WTC11 (cell line): ENCODE data around the gene SPRING1. TPM values are rescaled to one million over a fixed set of nuclear protein-coding genes. Genes with fewer than 3 reads are reported as not detected.
A peak's percentile ranks its signal among the peaks of the same experiment; 100 is the strongest.

ENCODE experiments used
- AR ChIP-seq: fragments of 250-450 bp; sonication (Bioruptor Pico); IDR thresholded peaks from 2 replicates; pipeline ENCODE4 v1.9.0; 2021; ENCODE audit warnings: mild to moderate bottlenecking
- CBFB ChIP-seq: sonication (generic); formaldehyde crosslinking; IDR thresholded peaks from 2 replicates; pipeline ENCODE4 v1.8.1; 2022; ENCODE audit warnings: mild to moderate bottlenecking, low read depth, missing genetic modification reagents
- CTCF ChIP-seq: fragments of 200-600 bp; IDR thresholded peaks from 2 replicates; pipeline ENCODE4 v1.8.0; 2022; ENCODE audit warnings: antibody characterized with exemption
- ETV6 ChIP-seq: sonication (generic); formaldehyde crosslinking; IDR thresholded peaks from 2 replicates; pipeline ENCODE4 v1.8.1; 2022; ENCODE audit warnings: mild to moderate bottlenecking, missing genetic modification reagents
- FOXP1 ChIP-seq: sonication (generic); formaldehyde crosslinking; IDR thresholded peaks from 2 replicates; pipeline ENCODE4 v1.8.0; 2022; ENCODE audit warnings: missing genetic modification reagents, mild to moderate bottlenecking, moderate library complexity, borderline replicate concordance
- GTF2I ChIP-seq: fragments of 250-450 bp; sonication (Bioruptor Pico); conservative IDR thresholded peaks from 2 replicates; pipeline ENCODE4 v1.4.0; 2021; ENCODE audit warnings: mild to moderate bottlenecking
- HMGA2 ChIP-seq: fragments of 250-450 bp; sonication (Bioruptor Pico); IDR thresholded peaks from 2 replicates; pipeline ENCODE4 v1.4.0; 2021; ENCODE audit warnings: mild to moderate bottlenecking, moderate library complexity
- IRF1 ChIP-seq: sonication (generic); formaldehyde crosslinking; IDR thresholded peaks from 2 replicates; pipeline ENCODE4 v1.8.0; 2023; ENCODE audit warnings: missing genetic modification reagents
- IRF2 ChIP-seq: sonication (generic); formaldehyde crosslinking; IDR thresholded peaks from 2 replicates; pipeline ENCODE4 v1.8.0; 2022; ENCODE audit warnings: low read depth, missing genetic modification reagents, borderline replicate concordance
- MLX ChIP-seq: sonication (generic); formaldehyde crosslinking; IDR thresholded peaks from 2 replicates; pipeline ENCODE4 v1.8.1; 2023; ENCODE audit warnings: mild to moderate bottlenecking, missing genetic modification reagents, moderate library complexity
- PRDM15 ChIP-seq: sonication (generic); formaldehyde crosslinking; IDR thresholded peaks from 2 replicates; pipeline ENCODE4 v1.8.0; 2022; ENCODE audit warnings: missing genetic modification reagents
- PREB ChIP-seq: sonication (generic); formaldehyde crosslinking; IDR thresholded peaks from 2 replicates; pipeline ENCODE4 v1.8.1; 2022; ENCODE audit warnings: mild to moderate bottlenecking, missing genetic modification reagents, moderate library complexity, borderline replicate concordance
- TEAD1 ChIP-seq: sonication (generic); formaldehyde crosslinking; IDR thresholded peaks from 2 replicates; pipeline ENCODE4 v1.8.0; 2022; ENCODE audit warnings: mild to moderate bottlenecking, missing genetic modification reagents
- TP53 ChIP-seq: sonication (generic); formaldehyde crosslinking; IDR thresholded peaks from 2 replicates; pipeline ENCODE4 v1.8.1; 2023; ENCODE audit warnings: mild to moderate bottlenecking, missing genetic modification reagents
- ZMAT4 ChIP-seq: fragments of 250-450 bp; sonication (Bioruptor Pico); IDR thresholded peaks from 2 replicates; pipeline ENCODE4 v1.9.0; 2021; ENCODE audit warnings: mild to moderate bottlenecking
- ZNF317 ChIP-seq: sonication (generic); formaldehyde crosslinking; IDR thresholded peaks from 2 replicates; pipeline ENCODE4 v1.8.1; 2023; ENCODE audit warnings: low read depth, mild to moderate bottlenecking, moderate library complexity, missing genetic modification reagents, borderline replicate concordance
- ZNF425 ChIP-seq: fragments of 250-450 bp; sonication (Bioruptor Pico); conservative IDR thresholded peaks from 2 replicates; pipeline ENCODE4 v1.9.0; 2021; ENCODE audit warnings: mild to moderate bottlenecking
- ZNF532 ChIP-seq: fragments of 250-450 bp; sonication (Bioruptor Pico); IDR thresholded peaks from 2 replicates; pipeline ENCODE4 v1.9.0; 2021; ENCODE audit warnings: mild to moderate bottlenecking, borderline replicate concordance
- total RNA-seq: library from RNA; stranded (reverse); gene quantifications from 3 replicates; pipeline ENCODE4 v1.2.3, GENCODE V29; 2021

SPRING1 gene
- total RNA-seq, 1 experiment from 2014 or later = 46.1 TPM

- TF ChIP-seq PREB (no peak), HMGA2 (no peak), ZNF532 (CRISPR knock-in tag) (no peak), TEAD1 (CRISPR knock-in tag) (no peak), TP53 (CRISPR knock-in tag) (0 out of 2 replicates have a peak, but pooled peaks have one; percentile 82), FOXP1 (peak; percentile 80; the same call in 1 of the 2 replicates), MLX (CRISPR knock-in tag) (no peak), GTF2I (CRISPR knock-in tag) (no peak), CBFB (CRISPR knock-in tag) (0 out of 2 replicates have a peak, but pooled peaks have one; percentile 74), PRDM15 (no peak), ZMAT4 (CRISPR knock-in tag) (no peak), ETV6 (CRISPR knock-in tag) (peak; percentile 98), ZNF425 (CRISPR knock-in tag) (no peak), IRF1 (CRISPR knock-in tag) (no peak), ZNF317 (CRISPR knock-in tag) (no peak), CTCF (no peak), AR (CRISPR knock-in tag) (no peak), IRF2 (CRISPR knock-in tag) (no peak)
These were observed at the start of gene SPRING1, which contains the start of gene RNFT2 (continued) for GRCh38 chr12:116737774-116738657.
